Limb (tissue), 2 donors: ENCODE data around the gene IL16.
"Not testable (repeated sequence)": the region's sequence is repeated elsewhere in the genome, so short reads cannot be mapped to it uniquely, and the experiment has no call there.

Experiments
- DNase-seq, 2 donors: peaks; one replicate each; pipeline ENCODE4 v3.0.0-alpha.2; 2016; ENCODE audit errors: extremely low spot score in 2 of 2

The IL16 gene

DNA sequence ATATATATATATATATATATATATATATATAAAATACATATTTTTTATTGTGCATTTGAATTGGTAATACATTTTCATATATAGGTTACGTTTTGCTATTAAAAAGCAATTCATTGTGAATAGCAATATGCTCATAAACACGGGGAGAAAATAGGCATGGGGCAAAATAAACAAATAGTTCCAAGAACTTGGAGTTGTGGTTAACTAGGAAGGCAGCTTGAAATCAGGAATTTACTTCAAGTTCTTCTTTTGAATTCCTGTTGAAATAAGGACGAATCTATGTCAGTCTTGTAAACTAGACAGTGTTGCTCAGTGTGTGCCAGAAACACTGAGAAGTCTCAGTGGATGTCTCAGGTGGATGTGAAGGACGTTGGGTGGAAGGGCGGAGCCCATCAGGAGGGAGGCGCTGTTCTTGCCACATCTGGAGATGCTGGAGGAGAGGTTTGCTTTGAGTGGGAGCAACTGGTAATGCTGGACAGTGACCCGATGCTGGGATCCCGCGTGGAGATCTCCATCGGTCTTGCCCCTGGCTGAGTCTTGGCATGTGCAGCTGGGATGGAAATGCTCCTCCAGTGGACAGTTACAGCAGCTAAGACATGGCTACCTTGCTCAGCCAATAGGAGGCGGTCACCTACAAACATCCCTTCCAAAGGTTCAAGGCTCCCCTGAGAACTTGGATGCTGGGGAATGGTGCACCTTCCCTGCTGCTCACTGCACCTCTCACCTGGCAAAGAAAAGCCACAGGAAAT is 2.5 kb downstream of the IL16 start:
- DNase-seq = no peak

DNA sequence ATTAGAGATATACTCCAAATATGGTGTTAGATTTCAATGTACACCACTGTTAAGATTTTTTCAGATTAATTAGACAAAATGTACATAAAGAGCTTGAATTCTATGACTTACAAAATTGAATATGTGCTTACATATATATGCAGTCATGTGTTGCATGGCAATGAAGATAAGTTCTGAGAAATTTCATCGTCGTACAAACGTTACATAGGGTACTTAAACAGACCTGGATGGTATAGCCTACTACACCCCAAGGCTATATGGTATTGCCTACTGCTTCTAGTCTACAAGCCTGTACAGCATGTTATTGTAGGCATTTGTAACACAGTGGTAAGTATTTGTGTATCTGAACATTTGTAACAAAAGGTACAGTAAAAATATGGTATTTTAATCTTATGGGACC is 9.3 kb downstream of the IL16 start:
- DNase-seq = no peak

DNA sequence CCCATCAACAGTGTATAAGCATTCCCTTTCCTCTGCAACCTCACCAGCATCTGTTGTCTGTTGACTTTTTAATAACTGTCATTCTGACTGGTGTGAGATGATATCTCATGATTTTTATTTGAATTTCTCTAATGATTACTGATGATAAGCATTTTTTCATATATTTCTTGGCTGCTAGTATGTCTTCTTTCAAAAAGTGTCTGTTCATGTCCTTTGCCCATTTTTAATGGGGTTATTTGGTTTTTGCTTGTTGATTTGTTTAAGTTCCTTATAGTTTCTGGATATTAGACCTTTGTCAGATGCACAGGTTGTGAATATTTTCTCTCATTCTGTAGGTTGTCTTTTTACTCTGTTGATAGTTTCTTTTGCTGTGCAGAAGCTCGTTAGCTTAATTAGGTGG is 11.3 kb downstream of the IL16 start:
- not testable (repeated sequence) for DNase-seq

DNA sequence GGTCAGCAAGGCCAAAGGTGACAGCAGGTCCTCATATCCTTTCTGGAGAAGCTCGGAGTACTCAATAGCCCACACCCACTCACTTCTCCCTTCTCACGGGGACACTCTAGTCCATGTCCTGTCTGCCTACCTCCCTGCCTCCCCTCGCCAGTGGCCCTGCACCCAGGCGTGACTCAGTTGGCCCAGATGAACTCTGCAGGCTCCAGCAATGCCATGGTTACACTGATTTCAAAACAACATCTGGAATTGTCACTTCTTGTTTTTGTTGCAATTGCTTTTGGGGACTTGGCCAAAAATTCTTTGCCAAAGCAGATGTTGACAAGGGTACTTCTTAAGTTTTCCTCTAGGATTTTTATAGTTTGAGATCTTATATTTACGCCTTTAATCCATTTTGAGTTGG is 13.0 kb downstream of the IL16 start:
- DNase-seq = no peak

DNA sequence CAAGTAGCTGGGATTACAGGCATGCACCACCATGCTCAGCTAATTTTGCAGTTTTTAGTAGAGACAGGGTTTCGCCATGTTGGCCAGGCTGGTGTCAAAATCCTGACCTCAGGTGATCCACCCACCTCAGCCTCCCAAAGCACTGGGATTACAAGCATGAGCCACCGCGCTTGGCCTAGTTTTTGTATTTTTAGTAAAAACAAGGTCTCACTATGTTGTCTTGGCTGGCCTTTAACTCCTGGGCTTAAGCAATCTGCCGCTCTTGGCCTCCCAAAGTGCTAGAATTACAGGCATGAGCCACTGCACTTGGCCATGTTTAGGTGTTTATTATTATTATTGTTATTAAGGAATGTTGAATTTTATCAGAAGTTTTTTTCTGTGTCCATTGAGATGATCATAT is 14.7 kb downstream of the IL16 start:
- DNase-seq = no peak

DNA sequence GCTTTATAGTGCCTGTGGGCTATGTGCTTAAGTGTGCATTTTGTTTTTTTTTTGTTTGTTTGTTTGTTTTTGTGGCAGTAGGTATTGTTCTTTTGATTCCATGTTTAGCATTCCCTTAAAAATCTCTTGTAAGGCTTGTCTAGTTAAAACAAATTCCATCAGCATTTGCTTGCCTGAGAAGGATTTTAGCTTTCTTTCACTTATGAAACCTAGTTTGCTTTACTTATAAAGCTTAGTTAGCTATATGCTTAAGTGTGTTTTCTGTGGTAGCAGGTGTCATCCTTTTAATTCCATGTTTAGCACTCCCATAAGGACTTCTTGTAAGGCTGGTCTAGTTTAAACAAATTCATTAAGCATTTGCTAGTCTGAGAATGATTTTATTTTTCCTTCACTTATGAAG is 17.3 kb downstream of the IL16 start:
- DNase-seq = no peak

DNA sequence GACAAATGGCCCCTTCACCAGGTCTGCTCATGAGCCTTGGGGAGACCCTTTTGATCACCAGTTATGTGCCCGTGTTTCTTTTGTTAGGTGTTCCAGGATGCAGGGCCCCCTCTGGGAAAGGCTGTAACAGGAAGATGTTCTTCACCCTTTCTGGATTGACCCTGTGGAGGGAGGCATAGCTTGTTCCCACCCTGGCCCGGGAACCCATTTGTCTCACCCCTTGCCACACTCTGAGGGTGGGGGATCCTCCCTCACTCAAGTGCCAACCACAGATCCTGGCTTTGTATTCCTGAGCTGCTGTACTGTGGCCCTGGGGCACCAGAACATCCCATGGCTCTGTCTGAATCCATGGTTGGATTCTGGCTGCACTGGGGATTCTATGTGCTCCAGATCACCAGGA is 18.9 kb downstream of the IL16 start:
- no peak for DNase-seq

DNA sequence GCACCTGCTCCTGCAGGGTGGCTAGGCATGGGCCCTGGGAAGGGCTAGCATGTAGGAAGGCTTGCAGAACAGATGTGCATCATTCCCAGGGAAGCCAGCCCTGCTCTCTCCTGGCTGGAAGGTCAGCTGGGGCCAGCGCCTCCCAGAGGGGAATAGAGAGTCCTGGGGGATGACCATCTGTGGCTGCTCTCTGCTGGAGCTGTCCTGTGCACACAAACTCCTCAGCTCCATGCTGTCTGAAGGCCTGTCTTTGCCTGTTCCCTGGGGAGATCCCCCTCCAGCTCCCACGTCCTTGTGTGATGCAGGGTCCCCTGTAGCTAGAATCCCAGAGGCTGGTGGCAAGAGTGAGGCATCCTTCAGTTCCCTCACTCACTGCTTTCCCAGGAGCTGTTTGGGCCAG is 19.3 kb downstream of the IL16 start:
- no peak for DNase-seq

- no peak for DNase-seq
Observed at GRCh38 chr15:81216422-81216821, 19.7 kb downstream of the IL16 start.

GRCh38 chr15:81221449-81221848 is 24.8 kb downstream of the IL16 start:
- DNase-seq = no peak

- no peak for DNase-seq
Observed at GRCh38 chr15:81222007-81222406, 25.3 kb downstream of the IL16 start.

- no peak for DNase-seq
Observed at GRCh38 chr15:81223346-81223971, 26.8 kb downstream of the IL16 start.

DNA sequence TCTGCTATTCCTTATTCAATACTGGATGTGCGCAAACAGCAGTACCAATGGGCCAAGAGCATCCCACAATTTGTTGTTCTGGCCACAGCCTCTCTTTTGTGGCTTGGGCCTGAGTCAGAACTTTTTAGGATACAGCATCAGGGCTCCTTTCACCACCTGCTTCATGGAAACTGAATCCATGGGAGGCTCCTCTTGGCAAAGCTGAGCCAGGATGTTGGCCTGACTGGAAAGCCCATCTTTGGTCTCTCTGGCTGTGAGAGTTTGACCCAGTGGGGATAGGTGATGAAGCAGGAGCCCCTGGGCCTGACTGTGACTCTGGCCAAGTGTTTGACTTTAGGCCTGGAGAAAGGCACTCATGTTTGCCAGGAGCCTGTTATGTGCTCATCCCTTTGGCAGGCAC is 27.6 kb downstream of the IL16 start:
- DNase-seq = no peak

- no peak for DNase-seq
Observed at GRCh38 chr15:81225161-81225671, 28.5 kb downstream of the IL16 start.

DNA sequence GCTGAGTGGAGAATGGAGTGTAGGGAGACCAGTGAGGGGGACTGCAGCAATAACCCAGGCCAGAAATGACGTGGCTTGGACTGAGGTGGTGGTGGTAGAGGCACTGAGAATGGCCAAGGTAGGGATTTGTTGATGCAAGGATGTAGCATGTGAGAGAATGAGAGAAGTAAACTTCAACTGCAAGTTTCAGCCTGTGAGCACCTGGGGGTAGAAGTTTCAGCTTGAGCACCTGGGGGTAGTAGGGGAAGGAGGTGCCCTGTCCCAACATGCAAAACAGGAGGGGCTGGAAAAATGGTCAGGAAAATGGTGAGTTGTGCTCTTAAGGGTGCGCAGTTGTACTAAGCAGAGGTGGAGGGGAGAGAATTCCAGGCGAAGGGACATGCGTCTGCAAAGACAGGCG is 31.0 kb downstream of the IL16 start:
- no peak for DNase-seq

DNA sequence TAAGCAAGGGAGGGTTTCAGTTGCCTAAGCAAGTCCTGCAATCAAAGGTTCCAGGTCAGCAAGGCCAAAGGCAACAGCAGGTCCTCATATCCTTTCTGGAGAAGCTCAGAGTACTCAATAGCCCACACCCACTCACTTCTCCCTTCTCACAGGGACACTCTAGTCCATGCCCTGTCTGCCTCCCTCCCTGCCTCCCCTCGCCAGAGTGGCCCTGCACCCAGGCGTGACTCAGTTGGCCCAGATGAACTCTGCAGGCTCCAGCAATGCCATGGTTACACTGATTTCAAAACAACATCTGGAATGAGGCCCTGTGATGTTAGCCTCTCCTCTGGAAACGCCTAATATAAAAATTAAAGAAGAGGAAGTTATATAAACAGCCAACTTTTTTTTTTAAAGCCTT is 32.9 kb downstream of the IL16 start:
- DNase-seq = no peak

- DNase-seq = no peak
Observed at GRCh38 chr15:81235276-81236123, 38.8 kb downstream of the IL16 start.

DNA sequence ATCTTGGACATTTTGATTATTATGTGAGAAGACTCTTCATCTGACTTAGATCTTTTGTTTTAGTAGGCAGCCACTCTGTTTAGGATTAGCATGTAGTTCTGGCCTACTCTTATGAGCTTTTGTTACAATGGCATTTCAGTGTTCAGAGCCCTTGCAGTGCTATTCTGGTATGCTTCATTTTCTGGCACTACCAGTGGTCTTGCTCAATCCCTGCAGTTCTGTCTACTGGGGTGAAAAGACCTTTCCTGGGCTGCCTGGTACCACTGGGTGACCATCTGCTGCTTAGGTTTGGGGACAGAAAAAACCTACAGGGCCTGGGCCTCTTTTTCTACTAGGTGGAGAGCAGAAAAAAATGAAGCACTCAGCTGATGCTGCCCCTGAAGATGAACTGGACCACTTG is 42.5 kb downstream of the IL16 start:
- DNase-seq = no peak

GRCh38 chr15:81242778-81243177 is 46.1 kb downstream of the IL16 start:
- DNase-seq = no peak

- DNase-seq = no peak
Observed at GRCh38 chr15:81244306-81244705, 47.6 kb downstream of the IL16 start.

DNA sequence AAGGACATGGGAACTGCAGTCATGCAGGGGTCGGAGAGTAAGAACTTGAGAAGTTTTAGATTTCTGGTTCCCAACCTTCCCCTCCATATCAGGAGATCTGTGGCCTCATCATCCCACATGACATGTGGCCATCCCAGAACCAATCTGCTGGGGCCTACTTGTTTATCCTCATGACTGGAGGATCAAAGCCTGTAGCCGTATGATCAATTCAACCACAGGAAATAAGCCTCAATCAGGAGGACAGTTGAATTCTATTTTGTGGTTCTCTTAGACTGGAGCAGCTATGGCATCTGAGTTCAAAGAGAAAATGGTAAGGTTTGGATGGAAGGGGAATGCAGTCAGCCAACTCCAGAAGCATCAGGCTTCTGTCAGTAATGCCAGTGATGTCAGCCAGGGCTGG is 57.2 kb downstream of the IL16 start:
- DNase-seq = no peak

GRCh38 chr15:81254277-81254915 is 57.7 kb downstream of the IL16 start:
- DNase-seq = no peak
